PFSK-1 (cell line): ENCODE data around the gene PODN.

Source experiments
- FOXP2 ChIP-seq: optimal IDR thresholded peaks from 2 replicates; pipeline ENCODE3; 2011; ENCODE audit warnings: borderline replicate concordance, control low read depth, inconsistent platforms; ENCODE audit not compliant: insufficient read depth; ENCODE audit errors: extremely low read length, extremely low read depth
- POLR2AphosphoS5 ChIP-seq: IDR thresholded peaks from 2 replicates; pipeline ENCODE4 v1.6.1; 2012; ENCODE audit warnings: low read depth, mild to moderate bottlenecking, control low read depth, low read length, moderate library complexity
- REST ChIP-seq, 2 experiments: IDR thresholded peaks; 2 replicates each; pipeline versions ENCODE4 v1.6.1 to v1.8.0; 2011 to 2012; ENCODE audit warnings: low read depth in 2 of 2, low read length in 2 of 2, control low read depth in 1 of 2, inconsistent platforms in 1 of 2, mild to moderate bottlenecking in 1 of 2, moderate library complexity in 1 of 2; ENCODE audit not compliant: insufficient read depth in 1 of 2
- SIN3A ChIP-seq: IDR thresholded peaks from 2 replicates; pipeline ENCODE4 v1.6.1; 2012; ENCODE audit warnings: mild to moderate bottlenecking, low read length, moderate library complexity, borderline replicate concordance; ENCODE audit not compliant: insufficient read depth
- TAF1 ChIP-seq: IDR thresholded peaks from 2 replicates; pipeline ENCODE4 v1.6.1; 2012; ENCODE audit warnings: low read length, control low read depth, borderline replicate concordance; ENCODE audit not compliant: insufficient read depth

Gene PODN

GRCh38 chr1:53083636-53084588, 21.9 kb downstream of the PODN start:
- no peak for TF ChIP-seq POLR2AphosphoS5
- TF ChIP-seq TAF1 = no peak
- TF ChIP-seq REST (IDR thresholded peaks at IDR 0.05; ENCODE audit: insufficient read depth in 1 of 2, low read depth in 2 of 2, low read length in 2 of 2) = no peak
- no peak for TF ChIP-seq FOXP2
- TF ChIP-seq SIN3A = no peak

- TF ChIP-seq SIN3A (no peak), REST (IDR thresholded peaks at IDR 0.05; ENCODE audit: insufficient read depth in 1 of 2, low read depth in 2 of 2, low read length in 2 of 2) (no peak), TAF1 (no peak), FOXP2 (no peak), POLR2AphosphoS5 (no peak)
Measured at GRCh38 chr1:53084589-53084971, 22.6 kb downstream of the PODN start.

- TF ChIP-seq SIN3A = no peak
- no peak for TF ChIP-seq POLR2AphosphoS5
Measured at GRCh38 chr1:53085405-53085804, 23.4 kb downstream of the PODN start.

GRCh38 chr1:53086491-53087070, 24.6 kb downstream of the PODN start:
- no peak for TF ChIP-seq SIN3A

GRCh38 chr1:53087332-53088285, 25.6 kb downstream of the PODN start:
- TF ChIP-seq SIN3A (no peak), FOXP2 (no peak), POLR2AphosphoS5 (no peak), REST (IDR thresholded peaks at IDR 0.05; ENCODE audit: insufficient read depth in 1 of 2, low read depth in 2 of 2, low read length in 2 of 2) (no peak)
